GM19463 (cell line): ENCODE measurements around the gene CLPX.
"Not testable (repeated sequence)": the region's sequence is repeated elsewhere in the genome, so short reads cannot be mapped to it uniquely, and the experiment has no call there.

Experiments
- ATAC-seq: cut with Tn5 transposase; IDR thresholded peaks from one replicate; pipeline ENCODE4 v1.9.1; 2021; ENCODE audit warnings: mild to moderate bottlenecking, moderate library complexity; ENCODE audit not compliant: unreplicated experiment

Gene CLPX

DNA sequence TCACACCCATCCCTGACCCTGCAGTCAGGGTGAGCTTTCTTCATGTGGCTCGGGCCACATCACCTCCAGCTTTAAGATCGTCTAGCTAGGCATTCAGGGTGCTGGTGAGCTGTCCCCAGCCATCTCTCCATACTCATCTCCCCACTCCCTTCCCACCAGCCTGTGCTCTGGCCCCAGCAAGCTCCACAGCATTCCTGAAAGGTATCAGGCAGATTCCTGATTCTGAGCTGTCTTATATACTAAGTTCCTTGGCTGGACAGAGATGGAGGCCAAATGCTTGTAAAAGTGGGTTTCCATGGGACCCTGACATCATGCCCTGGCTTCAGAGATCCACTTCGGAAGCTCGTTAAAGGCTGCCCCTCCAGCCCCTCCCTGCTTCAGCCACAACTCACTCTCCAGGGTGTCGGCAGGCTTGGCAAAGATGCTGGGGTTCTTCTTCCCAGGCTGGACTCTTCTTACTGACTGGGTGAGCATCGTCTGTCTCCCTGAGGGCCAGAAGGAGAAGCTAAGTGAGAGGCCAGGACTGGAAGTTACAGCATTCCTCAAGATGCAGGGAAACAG is 22.2 kb upstream of the CLPX start:
- no peak for ATAC-seq

DNA sequence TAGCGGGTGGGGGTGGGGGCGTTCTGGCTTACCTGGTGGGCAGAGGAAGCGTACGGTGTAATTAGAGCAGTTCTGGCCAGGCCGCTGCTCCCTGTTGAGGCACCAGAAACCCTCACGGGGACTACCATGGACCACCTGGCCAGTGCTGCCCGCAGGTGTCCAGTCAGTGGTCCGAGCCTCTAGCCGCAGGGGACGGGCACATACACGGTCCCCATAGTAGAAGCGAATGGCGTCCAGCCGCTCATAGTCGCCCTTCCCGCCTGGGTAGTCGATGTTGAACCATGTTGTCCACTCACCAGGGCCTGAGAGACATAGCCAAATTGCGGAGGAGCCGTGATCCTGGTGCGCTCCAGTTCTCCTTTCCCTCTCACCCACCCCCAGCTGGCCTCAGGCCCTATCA is 21.6 kb upstream of the CLPX start:
- no peak for ATAC-seq

DNA sequence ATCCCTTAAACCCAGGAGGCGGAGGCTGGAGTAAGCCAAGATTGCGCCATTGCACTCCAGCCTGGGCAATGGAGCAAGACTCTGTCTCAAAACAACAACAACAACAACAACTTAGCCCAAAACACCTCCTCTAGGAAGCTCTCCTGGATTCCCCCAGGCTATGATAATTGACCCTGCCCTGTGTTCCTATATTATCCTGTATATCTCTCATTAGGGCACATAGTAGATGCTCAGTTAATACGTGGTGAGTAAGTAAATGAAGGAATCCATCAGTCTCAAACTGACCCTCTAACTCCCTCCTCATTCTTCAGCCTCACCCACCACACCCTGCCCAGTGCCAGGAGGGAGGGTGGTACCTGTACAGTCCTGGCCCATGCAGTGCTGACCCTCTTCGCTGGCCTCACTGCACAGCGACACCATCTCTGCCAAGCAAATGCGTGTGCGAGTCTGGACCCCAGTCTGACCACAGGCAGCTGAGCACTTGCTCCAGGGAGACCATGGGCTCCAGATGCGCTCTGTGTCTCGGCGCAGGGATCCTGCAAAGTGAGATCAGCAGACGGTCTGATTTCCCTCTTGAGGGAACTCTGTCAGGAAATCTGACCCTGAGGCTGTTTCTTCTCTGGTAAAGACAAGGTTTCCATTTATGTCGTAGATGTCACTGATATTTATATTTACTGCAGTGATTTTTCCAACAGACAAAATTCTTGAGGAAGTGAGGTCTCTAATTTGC is 20.0 kb upstream of the CLPX start:
- no peak for ATAC-seq

DNA sequence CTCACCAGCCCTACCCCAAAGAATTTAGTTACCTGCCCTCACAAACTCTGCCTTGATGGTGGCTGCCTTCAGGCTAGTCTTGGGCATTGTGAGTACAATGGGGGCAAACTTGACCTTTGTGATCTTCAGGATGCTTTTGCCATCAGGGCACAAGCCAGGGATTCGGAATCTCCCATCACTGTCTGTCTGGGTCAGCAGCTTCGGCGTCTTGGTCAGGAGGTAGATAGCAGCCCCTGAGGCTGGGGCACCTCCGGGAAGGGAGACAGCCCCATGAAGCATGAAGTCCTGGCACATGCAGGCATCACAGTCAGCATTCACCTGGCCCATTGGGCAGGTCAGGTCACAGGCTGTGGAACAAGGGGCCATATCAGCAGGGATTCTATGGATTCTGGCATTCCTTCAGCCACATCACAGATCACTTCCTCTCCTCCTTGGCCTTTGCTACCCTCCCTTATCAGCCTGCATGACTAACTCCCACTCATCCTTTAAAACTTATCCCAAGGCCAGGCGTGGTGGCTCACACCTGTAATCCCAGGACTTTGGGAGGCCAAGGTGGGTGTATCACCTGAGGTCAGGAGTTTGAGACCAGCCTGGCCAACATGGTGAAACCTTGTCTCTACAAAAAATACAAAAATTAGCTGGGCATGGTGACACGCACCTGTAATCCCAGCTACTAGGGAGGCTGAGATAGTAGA is 19.2 kb upstream of the CLPX start:
- ATAC-seq, result no peak

DNA sequence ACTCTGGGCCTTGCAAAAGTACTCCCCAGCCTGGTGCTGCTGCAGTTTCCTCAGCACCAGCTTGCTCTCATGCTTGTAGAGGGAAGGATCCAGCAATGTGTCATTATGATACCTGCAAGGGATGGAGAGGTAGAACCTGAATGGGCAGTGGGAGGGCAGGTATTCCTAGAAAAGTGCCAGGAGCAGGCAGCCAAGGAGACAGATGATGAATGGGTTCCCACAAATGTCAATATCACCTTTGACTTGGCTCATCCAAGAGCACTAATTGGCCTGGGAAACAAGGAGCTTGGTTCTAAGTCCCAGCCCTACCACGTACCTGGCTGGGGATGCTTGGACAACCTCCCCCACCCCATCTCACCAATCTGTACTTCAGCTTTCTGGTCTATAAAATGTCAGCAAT is 16.8 kb upstream of the CLPX start:
- ATAC-seq, result no peak

DNA sequence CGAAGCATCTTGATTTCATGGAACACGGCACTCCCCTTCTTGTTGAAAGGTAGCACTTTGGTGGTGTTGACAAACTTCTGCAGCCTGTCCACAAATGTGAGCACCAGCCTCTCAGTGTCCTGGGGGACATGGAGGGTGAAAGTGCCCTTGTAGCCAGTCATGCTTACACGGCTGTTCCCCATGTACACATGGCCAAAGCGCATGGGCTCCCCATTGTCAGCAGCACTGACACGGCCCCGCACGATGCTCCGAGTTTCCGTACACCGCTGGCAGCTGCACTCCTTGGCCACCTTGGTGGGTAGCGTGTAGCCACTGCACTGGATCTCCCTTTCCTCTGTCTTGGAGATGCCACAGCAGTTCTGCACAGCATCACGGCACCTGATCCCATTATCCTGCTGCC is 13.4 kb upstream of the CLPX start:
- ATAC-seq, result no peak

DNA sequence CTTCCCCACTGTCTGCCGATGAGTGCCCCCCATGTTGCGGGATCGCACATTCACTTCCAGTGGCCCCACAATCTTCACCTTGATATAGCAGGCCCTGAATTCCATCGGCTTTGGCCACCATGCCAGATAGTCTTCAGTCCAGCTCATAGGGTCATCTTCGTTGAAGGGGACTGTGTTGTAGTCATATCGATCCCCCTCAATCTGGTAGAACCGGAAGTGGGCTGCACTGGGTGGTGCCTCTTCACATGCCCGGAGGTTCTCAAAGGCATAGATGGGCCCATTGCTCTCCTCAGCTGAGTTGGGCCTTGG is 12.1 kb upstream of the CLPX start:
- ATAC-seq, result no peak

DNA sequence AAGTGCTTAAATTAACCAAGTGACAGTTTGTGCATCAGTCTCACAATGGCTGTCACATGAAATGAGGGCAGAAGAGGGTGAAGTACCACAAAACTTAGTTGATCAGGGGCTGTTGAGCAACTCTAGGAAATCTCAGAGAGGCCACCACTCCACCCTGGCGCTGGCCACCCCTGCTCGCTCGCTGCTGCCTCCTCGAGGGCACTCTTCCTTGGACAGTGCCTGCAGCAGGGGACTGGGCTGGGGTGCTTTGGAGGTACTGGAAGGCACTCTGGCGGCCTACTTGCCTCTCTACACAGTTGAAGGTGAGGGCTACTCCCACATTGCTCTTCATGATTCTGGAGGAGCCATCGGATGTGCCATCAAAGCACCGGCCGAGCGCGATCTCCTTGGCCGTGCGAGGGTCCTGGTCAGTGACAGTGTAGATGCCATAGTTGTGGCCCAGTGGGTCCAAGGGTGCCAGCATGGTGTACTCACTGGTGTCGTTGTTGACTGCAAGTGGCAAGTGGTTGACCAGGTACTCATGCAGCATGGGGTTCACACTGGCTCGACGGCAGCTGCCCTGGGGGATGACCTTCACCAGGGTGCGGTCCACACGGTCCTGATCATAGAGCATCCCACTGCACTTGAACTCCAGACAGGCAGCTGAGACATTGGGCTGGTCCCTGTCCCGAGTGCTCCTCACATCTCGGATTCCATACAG is 11.6 kb upstream of the CLPX start:
- no peak for ATAC-seq

DNA sequence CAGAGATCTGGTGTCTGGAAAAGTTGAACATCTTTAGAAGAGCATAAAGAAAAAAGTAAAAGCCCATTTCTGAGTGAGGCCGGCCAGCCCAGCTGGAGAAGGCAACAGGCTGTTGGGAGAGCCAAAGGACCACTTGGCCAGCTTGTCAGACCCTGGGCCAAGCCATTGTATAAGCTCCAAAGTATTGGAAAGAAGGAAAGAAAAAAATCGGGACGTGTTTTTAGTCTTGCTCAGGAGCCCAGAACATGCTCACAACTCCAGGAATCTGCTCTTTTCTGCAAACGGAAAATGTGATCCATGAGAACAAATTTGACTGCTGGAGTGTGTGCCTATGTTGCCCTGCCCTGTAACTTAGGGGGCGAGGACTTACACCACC is 10.4 kb upstream of the CLPX start:
- ATAC-seq, result no peak

DNA sequence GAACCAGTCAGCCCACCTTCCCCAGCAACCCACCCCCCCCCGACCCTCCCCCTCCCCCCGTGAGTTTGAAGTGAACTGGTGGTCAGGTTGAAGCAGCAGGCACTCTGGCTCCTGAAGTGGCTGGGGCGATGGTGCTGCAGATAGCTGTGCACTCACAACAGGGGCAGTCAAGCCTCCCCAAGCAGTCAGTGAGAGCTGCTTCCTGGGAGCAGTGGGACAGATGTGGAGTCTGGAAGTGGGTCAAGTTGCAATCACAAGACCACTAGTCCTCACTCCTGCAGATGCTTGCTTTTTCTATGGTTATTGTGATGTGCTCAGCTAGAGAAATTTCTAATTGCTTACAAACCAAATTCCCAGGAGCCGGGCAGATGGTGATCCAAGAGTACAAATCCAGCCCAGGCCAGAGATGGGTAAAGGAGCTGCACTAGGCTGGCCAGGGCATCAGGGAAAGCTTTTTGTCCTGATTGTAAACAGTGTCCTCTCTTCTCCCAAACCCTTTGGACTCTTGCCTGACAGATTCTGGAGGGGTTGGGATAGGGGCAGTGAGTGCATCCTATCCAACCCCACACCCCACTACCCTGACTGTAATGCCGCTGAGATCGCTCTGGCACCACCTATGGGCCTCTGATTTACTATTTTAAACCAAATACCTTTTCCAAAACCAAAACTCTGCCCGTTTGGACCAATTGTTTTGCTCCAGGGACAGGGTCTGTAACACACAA is 9.8 kb upstream of the CLPX start:
- ATAC-seq, result no peak

DNA sequence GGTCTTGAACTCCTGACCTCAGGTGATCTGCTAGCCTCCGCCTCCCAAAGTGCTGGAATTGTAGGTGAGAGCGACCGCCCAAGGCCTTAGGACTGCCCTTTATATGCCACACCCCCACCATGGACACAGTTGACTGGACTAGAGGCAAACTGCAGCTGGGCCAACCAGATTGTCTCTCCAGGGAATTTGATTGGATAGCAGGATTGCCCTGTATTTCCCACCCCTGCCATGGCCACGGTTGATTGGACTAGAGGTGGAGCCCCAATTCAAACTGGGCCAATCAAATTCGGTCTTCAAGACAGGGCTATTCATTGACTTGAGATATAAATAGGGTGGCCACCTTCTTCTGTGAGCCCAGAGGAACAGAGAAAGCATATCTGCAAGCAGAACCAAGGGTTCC is 6.9 kb upstream of the CLPX start:
- ATAC-seq, result no peak

DNA sequence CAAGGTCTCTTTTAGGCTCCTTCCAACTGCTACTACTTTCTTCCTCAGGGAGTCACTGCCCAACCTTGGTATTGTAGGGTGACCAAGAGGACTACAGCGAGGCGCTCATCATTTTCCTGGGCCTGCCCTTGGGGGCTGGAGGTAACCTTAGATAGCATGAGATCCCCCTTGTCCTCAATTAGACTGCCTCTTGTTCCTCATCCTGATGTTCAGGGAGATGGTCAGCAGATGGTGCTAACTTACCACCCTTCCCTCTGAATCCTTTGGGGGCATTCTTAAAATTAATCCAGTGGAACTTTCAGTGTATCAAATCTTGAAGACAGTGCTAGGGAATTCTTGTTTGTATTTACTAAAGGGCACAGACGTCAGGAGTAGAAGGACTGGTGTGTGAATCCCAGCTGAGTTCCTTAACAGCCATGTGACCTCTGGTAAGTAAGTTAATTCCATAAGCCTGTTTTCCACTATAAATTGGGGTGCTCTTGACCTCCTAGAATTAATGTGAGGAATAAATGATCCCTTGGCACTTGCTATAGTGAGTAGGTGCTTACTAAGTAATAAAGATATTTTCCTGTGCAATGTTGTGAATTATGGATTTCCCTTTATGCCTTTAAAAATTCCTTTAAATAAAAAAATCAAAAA is 4.1 kb upstream of the CLPX start:
- ATAC-seq, result no peak

DNA sequence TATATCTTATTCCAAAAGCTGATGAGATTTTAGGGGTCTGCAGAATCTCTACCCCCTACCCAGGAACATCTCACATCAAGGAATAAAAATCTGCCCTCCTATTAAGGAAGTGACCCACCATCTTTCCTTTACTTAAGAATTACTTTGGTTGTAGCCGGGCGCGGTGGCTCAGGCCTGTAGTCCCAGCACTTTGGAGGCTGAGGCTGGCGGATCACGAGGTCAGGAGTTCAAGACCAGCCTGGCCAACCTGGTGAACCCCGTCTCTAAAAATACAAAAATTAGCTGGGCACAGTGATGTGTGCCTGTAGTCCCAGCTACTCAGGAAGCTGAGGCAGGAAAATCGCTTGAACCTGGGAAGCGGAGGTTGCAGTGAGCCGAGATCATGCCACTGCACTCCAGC is 3.3 kb upstream of the CLPX start:
- ATAC-seq, result not testable (repeated sequence)

DNA sequence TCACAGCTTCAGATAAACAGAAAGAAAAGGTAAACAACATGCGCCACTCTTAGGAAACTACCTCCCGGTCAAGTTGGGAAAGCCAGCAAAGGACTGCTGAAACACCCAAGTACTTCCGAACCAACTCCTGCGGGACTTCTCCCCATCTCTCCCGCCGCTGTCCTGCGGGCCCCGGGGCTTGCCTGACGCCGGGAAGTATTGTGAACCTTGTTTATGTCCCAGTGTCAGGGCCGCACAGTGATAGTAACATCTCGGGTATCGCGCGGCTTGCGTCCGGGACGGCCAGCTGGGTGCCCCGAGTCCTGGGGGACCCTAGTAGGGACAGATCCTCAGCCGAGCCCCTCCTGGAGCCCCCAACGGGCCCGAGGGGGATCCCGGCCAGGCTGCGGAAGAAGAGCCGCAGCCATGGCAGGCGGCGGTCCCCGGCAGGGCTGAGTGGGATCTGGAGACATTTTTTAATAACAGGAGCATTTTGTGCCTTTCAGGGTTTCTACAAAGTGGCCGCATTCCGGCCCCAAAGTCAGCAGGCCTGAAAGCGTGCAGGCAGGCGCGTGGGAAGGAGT is 756 bp downstream of the CLPX start:
- ATAC-seq, result no peak

DNA sequence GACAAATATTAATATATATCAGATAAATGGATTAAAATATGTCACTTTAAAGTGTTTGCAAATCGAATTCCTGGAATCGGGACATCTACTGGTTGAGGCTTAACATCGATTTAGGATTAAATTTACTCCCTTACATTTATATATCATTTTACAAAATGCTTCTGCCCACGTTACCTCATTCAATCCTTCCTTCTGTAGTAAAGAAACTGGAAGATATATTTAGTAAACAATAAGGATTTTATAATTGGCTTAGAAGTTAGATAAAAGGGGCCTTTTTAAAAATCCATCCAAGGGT is 1.3 kb downstream of the CLPX start:
- ATAC-seq, result no peak

DNA sequence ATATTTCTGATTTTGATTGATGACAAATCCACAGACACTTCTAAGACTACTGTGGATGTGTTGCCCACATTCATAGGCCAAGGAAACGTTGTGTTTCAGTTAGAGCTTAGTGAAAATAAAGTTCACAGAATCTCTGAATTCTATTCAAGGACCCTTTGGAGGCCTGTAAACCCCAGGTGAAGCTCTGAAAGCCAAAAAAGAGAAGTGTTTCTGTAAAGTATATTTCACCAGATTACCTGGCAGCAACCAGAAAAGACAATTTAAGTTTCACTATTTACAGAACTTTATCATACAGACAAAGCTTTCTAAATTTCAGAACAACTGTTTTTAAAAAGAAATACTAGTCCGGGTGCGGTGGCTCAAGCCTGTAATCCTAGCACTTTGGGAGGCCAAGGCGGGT is 2.6 kb downstream of the CLPX start:
- ATAC-seq, result no peak

DNA sequence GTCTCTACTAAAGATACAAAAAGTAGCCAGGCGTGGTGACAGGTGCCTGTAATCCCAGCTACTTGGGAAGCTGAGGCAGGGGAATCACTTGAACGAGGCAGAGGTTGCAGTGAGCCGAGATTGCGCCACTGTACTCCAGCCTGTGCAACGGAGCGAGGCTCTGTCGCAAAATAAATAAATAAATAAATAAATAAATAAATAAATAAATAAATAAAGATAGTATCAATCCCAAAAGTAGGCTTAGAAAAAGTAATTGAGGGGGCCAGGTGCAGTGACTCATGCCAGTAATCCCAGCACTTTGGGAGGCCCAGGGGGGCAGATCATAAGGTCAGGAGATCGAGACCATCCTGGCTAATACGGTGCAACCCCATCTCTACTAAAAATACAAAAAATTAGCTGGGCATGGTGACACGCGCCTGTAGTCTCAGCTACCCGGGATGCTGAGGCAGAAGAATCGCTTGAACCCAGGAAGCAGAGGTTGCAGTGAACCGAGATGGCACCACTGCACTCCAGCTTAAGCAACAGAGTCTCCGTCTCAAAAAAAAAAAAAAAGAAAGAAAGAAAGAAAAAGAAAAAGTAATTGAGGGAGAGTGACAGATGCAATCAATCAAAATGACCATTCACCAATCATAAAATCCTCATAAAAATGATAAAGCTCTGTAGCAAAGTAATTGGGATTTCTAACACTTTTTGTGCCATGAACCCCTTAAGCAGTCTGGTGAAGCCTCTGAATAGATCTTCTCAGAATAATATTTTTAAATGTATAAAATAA is 3.4 kb downstream of the CLPX start:
- ATAC-seq, result not testable (repeated sequence)

DNA sequence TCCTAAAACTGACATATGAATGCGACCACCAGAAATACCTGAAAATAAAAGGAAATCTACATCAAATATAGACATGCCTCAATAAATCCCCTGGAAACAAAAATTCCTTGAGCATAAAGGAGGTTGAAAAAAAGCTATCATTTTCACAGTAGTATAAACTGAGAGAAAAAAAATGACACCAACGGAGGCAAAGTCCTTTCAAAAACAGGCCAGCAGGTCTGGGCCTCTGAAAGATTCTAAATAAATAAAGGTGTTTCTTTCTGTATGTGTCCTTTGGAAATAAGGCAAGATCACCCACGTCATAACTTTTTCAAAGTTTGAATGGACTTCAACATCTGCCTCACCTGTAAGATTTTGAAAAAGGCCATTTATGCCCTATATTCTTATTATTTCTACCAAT is 5.0 kb downstream of the CLPX start:
- ATAC-seq, result no peak

DNA sequence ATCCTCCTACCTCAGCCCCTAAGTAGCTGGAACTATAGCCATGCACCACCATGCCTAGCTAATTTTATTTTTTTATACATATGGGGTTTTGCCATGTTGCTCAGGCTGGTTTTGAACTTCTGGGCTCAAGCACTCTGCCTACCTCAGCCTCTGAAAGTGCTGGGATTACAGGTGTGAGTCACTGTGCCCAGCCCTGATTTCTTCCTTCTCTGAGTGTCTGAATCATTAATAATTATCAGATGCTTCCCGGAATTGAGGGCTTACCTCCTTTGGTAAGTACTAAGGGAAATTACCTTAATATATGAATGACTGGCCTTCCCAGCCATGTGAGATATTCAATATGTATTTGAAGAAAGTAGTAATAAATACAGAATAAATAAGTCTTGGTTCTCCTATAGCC is 7.2 kb downstream of the CLPX start:
- ATAC-seq, result no peak

DNA sequence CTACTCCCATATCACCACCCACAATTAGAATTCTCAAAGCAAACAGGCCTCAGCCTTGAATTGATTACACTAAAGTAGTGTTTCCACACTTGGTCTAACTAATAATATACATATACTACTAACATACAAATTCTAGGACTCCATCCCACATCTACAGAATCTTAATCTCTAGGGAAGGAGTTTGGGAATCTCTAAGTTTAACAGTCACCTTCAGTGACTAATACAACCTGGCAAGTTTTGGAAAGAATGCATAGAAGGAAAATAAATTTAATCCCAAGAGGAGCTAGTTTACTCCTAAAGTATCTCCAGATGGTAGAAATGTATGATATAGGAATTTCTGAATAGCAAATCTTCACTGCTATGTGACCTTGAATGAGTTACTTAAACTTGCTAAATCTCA is 9.1 kb downstream of the CLPX start:
- no peak for ATAC-seq
